GM23338 (cell line): ENCODE measurements around the gene HOXB3. TPM values are rescaled to one million over a fixed set of nuclear protein-coding genes. Genes with fewer than 3 reads are reported as not detected.
A peak's percentile ranks its signal among the peaks of the same experiment; 100 is the strongest.

Experiments
- ATAC-seq: fragments of 200-7000 bp; cut with Tn5 transposase; 3 replicates; pipeline ENCODE4 v1.9.1; 2020
- DNase-seq: peaks from one replicate; pipeline ENCODE4 v3.0.0-alpha.2; 2015; ENCODE audit warnings: low spot score
- H2AFZ ChIP-seq: fragments of 200-600 bp; sonication (generic); 2 replicates; pipeline ENCODE4 v1.8.0; 2016; ENCODE audit warnings: antibody characterized with exemption, mild to moderate bottlenecking, moderate library complexity
- H3F3A ChIP-seq: fragments of 200-600 bp; sonication (generic); replicated peaks from 2 replicates; pipeline ENCODE4 v1.8.0; 2017; ENCODE audit warnings: antibody characterized with exemption, mixed run types, low read depth
- H3K27ac ChIP-seq: fragments of 200-600 bp; sonication (generic); 2 replicates; pipeline ENCODE4 v1.6.1; 2016; ENCODE audit warnings: low read depth
- H3K27me3 ChIP-seq: fragments of 200-600 bp; sonication (generic); 2 replicates; pipeline ENCODE4 v1.8.0; 2016; ENCODE audit warnings: mild to moderate bottlenecking, mixed run types, moderate library complexity; ENCODE audit not compliant: insufficient read depth
- H3K36me3 ChIP-seq: fragments of 200-600 bp; sonication (generic); 2 replicates; pipeline ENCODE4 v1.8.0; 2016; ENCODE audit warnings: mild to moderate bottlenecking; ENCODE audit not compliant: insufficient read depth
- H3K4me1 ChIP-seq: fragments of 200-600 bp; sonication (generic); 2 replicates; pipeline ENCODE4 v1.8.0; 2016; ENCODE audit warnings: mild to moderate bottlenecking, moderate library complexity; ENCODE audit not compliant: insufficient read depth
- H3K4me2 ChIP-seq: fragments of 200-600 bp; sonication (generic); 2 replicates; pipeline ENCODE4 v1.7.1; 2017; ENCODE audit warnings: mixed run types
- H3K4me3 ChIP-seq: fragments of 200-600 bp; sonication (generic); 2 replicates; pipeline ENCODE4 v1.6.1; 2016; ENCODE audit warnings: mixed run types
- H3K79me2 ChIP-seq: fragments of 200-600 bp; sonication (generic); replicated peaks from 2 replicates; pipeline ENCODE4 v1.8.0; 2017; ENCODE audit warnings: mild to moderate bottlenecking; ENCODE audit not compliant: insufficient read depth
- H3K9me2 ChIP-seq: fragments of 200-600 bp; sonication (generic); 2 replicates; pipeline ENCODE4 v1.8.0; 2017; ENCODE audit not compliant: insufficient read depth
- H4K20me1 ChIP-seq: fragments of 200-600 bp; sonication (generic); replicated peaks from 2 replicates; pipeline ENCODE4 v1.8.0; 2017; ENCODE audit warnings: mild to moderate bottlenecking; ENCODE audit not compliant: insufficient read depth
- H3K27ac Mint-ChIP-seq: 2 replicates; pipeline ENCODE4 v1.8.0; 2020; ENCODE audit warnings: inconsistent platforms, mild to moderate bottlenecking, moderate library complexity, mixed read lengths
- H3K27me3 Mint-ChIP-seq: 3 replicates; pipeline ENCODE4 v1.8.0; 2022; ENCODE audit warnings: low read depth, mild to moderate bottlenecking, moderate library complexity, mixed read lengths, inconsistent platforms; ENCODE audit not compliant: insufficient read depth, poor library complexity
- H3K36me3 Mint-ChIP-seq: 3 replicates; pipeline ENCODE4 v1.8.0; 2021; ENCODE audit warnings: low read depth, mild to moderate bottlenecking, inconsistent platforms, moderate library complexity, mixed read lengths
- H3K4me1 Mint-ChIP-seq: 3 replicates; pipeline ENCODE4 v1.8.0; 2020; ENCODE audit warnings: mild to moderate bottlenecking, inconsistent platforms, mixed read lengths
- H3K4me3 Mint-ChIP-seq: 3 replicates; pipeline ENCODE4 v1.8.0; 2021; ENCODE audit warnings: moderate library complexity, mild to moderate bottlenecking, inconsistent platforms, mixed read lengths
- H3K9me3 Mint-ChIP-seq: 3 replicates; pipeline ENCODE4 v1.8.0; 2020; ENCODE audit warnings: moderate library complexity, mild to moderate bottlenecking, inconsistent platforms, mixed read lengths
- CREB1 ChIP-seq: fragments of 250-450 bp; sonication (Bioruptor Pico); IDR thresholded peaks from 2 replicates; pipeline ENCODE4 v1.5.0; 2020; ENCODE audit warnings: low read depth, mild to moderate bottlenecking, moderate library complexity
- EZH2 ChIP-seq: fragments of 200-600 bp; sonication (generic); IDR thresholded peaks from one replicate; pipeline ENCODE4 v1.8.0; 2017; ENCODE audit warnings: antibody characterized with exemption, mild to moderate bottlenecking, low read depth; ENCODE audit not compliant: unreplicated experiment
- POLR2AphosphoS5 ChIP-seq: IDR thresholded peaks from 2 replicates; pipeline ENCODE4 v1.6.1; 2016; ENCODE audit warnings: antibody characterized with exemption, low read depth
- polyA plus RNA-seq: library from polyadenylated mRNA; unstranded; fragments of >200 nt; fragmentation: Nextera tagmentation; extraction: Ambion mirVana; gene quantifications from 2 replicates; pipeline ENCODE4 v1.2.1, GENCODE V29; 2016
- total RNA-seq: library from RNA; depleted of rRNA; stranded (reverse); fragments of >200 nt; shearing (Covaris generic); gene quantifications from 2 replicates; pipeline ENCODE4 v1.2.3, GENCODE V29; 2014

The HOXB3 gene
- total and polyA plus RNA-seq, 2 experiments from 2014 or later: 0.17 TPM; not detected in 1

DNA sequence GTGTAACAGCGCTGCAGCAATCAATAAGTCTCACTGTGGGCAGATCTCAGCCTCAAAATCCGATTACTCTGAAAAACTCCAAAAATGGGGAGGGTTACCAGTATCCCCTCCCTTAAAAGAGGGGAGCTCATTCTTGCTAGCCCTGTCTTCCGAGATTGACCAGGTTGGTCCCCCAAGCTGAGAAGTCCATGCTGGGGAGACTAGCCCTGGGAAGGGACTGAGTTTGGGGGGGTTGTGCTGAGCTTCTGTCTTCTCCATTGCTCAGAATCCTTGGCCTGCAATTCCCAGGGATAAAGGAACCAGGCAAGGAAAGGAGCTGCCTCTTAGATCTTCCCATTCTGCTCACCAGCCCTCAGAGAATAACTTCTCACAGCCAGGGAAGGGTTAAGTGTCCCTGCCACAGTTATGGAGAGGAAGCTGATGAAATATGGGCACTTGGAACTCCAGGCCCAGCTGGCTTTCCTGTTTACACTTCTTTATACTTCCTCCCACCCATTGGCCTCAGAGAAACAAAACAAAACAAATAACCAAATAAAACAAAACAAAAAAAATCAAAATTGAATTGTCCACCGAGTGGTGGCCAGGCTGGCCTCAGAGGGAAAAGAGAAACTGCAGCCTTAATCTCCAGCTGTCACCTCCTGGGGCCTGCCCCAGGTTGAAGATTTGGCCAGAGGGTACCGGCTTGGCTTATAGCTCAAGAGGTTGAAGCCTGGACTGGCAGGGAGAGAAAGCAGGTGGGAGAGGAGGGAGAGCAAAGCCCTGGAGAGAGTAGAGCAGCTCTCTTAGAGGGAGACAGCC is 2.6 kb downstream of the HOXB3 start:
- Mint-ChIP-seq H3K36me3 (no peaks in the 10 kb centered on the region), H3K4me1 (peaks cover 39% of the 10 kb centered on the region), H3K27ac (no peak overlapping the region), H3K9me3 (no peaks in the 10 kb centered on the region; the same call in 1 of the 3 replicates), H3K27me3 (peaks cover 100% of the 10 kb centered on the region), H3K4me3 (no peak overlapping the region)
- H4K20me1 ChIP-seq: peaks cover 72% of the 10 kb centered on the region
- no peak for ATAC-seq
- no peak overlapping the region for H3K4me3 ChIP-seq
- H3K36me3 ChIP-seq: no peaks in the 10 kb centered on the region
- H3K27me3 ChIP-seq: peaks cover 100% of the 10 kb centered on the region
- H3K27ac ChIP-seq: no peak overlapping the region
- no peaks in the 10 kb centered on the region for H3K9me2 ChIP-seq
- no peaks in the 10 kb centered on the region for H3K79me2 ChIP-seq
- H3K4me1 ChIP-seq: peaks cover 54% of the 10 kb centered on the region
- TF ChIP-seq POLR2AphosphoS5: no peak
- peak; percentile 88 for TF ChIP-seq EZH2
- H3K4me2 ChIP-seq: no peak overlapping the region
- no peak for DNase-seq
- no peak overlapping the region for H2AFZ ChIP-seq
- H3F3A ChIP-seq: peaks cover 60% of the 10 kb centered on the region

DNA sequence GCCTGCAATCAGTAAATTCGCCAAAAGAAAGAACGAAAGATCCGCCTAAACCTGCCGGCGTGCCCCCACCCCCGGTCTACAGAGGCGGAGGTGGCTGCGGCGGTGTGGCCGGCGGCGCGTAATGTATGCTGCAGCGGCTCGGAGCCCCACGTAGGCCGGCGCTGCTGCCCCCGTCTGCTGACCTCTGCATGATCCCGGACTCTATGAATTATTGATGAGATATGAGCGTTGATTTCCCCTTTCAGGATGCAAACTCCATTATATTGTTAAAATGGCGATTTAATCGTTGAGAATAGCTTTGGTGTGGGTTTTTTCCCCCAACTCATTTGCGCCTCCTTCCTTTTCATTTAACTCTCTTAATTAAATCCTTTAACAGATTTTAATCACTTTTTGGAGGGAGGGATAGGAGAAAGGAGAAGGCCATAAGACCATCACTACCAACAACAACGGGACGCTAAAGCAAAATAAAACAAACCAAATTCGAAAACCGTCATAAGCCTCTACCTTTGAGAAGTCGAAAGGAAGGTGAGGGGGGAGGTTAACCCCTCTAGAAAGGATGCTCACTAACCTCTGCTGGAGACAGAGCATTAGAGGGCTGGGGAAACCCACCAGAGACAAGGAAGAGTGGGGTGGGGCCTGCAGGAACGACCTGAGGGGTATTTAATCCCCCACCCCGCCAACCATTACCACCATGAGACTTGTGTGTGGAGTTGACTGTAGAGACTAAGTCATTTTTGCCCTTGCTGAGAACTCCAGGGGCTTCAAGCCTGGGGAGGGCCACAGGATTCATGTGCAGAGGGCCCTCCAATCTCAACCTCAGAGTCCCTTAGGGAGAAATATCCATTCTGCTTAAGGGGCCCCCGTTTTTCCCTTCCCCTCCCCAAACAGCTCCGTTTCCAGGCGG is 3.4 kb downstream of the HOXB3 start:
- Mint-ChIP-seq H3K27ac (no peak overlapping the region), H3K4me3 (peak overlapping the region; percentile 60; the same call in 1 of the 3 replicates), H3K9me3 (no peaks in the 10 kb centered on the region; the same call in 1 of the 3 replicates), H3K36me3 (no peaks in the 10 kb centered on the region), H3K4me1 (peaks cover 40% of the 10 kb centered on the region), H3K27me3 (peaks cover 100% of the 10 kb centered on the region)
- Histone ChIP-seq H3K27ac (no peak overlapping the region), H3K36me3 (no peaks in the 10 kb centered on the region), H3K4me1 (peaks cover 58% of the 10 kb centered on the region), H2AFZ (no peak overlapping the region), H4K20me1 (peaks cover 72% of the 10 kb centered on the region), H3K9me2 (no peaks in the 10 kb centered on the region), H3K4me2 (peak overlapping the region; percentile 81; the same call in 1 of the 2 replicates), H3K79me2 (no peaks in the 10 kb centered on the region), H3F3A (peaks cover 62% of the 10 kb centered on the region), H3K27me3 (peaks cover 100% of the 10 kb centered on the region), H3K4me3 (peak overlapping the region; percentile 47; the same call in 1 of the 2 replicates)
- DNase-seq: no peak
- TF ChIP-seq EZH2 (peak; percentile 90), CREB1 (CRISPR knock-in tag) (no peak)
- 0 out of 3 replicates have a peak, but pooled peaks have one; percentile 3 for ATAC-seq

- no peak overlapping the region; the same call in 1 of the 2 replicates for H3K4me2 ChIP-seq
- no peak for DNase-seq
- peaks cover 84% of the 10 kb centered on the region for H4K20me1 ChIP-seq
- H3K36me3 Mint-ChIP-seq: no peaks in the 10 kb centered on the region
- no peaks in the 10 kb centered on the region for H3K9me2 ChIP-seq
- H3K27ac ChIP-seq: no peak overlapping the region
- peaks cover 32% of the 10 kb centered on the region for H3K4me1 Mint-ChIP-seq
- H3K27me3 Mint-ChIP-seq: peaks cover 100% of the 10 kb centered on the region
- peaks cover 65% of the 10 kb centered on the region for H3K4me1 ChIP-seq
- ATAC-seq: no peak
- no peak overlapping the region for H2AFZ ChIP-seq
- H3K79me2 ChIP-seq: no peaks in the 10 kb centered on the region
- no peak overlapping the region for H3K4me3 ChIP-seq
- H3K36me3 ChIP-seq: no peaks in the 10 kb centered on the region
- H3K9me3 Mint-ChIP-seq: peaks cover 5% of the 10 kb centered on the region
- no peak overlapping the region for H3K27ac Mint-ChIP-seq
- H3K27me3 ChIP-seq: peaks cover 100% of the 10 kb centered on the region
- peaks cover 68% of the 10 kb centered on the region for H3F3A ChIP-seq
- TF ChIP-seq CREB1 (CRISPR knock-in tag): no peak
- TF ChIP-seq EZH2: peak; percentile 75
- H3K4me3 Mint-ChIP-seq: no peak overlapping the region; the same call in 2 of the 3 replicates
Measured at GRCh38 chr17:48584223-48584741, 5.8 kb downstream of the HOXB3 start.
